SK-N-SH (cell line): Measurements from ENCODE around the gene IL12B. TPM values are rescaled to one million over a fixed set of nuclear protein-coding genes. Genes with fewer than 3 reads are reported as not detected.

Source experiments
- CTCF ChIA-PET: fragments of 300-600, 350-600 bp; formaldehyde crosslinking; extraction: SDS; loops from one replicate; lab custom pipeline; 2021; lab: Yijun Ruan, JAX
- POLR2A ChIA-PET: fragments of 350-600 bp; sonication (Branson Sonifier 250); formaldehyde crosslinking; extraction: SDS; loops from one replicate; lab custom pipeline; 2020; ENCODE audit warnings: antibody characterized with exemption, inconsistent platforms; lab: Yijun Ruan, JAX
- DNase-seq: peaks from one replicate; pipeline ENCODE4 v3.0.0; 2012
- H2AFZ ChIP-seq: fragments of 200-600 bp; sonication (generic); 2 replicates; pipeline ENCODE4 v1.8.1; 2016; ENCODE audit warnings: antibody characterized with exemption, mild to moderate bottlenecking, low read depth
- H3F3A ChIP-seq: fragments of 200-600 bp; sonication (generic); replicated peaks from 2 replicates; pipeline ENCODE3; 2016; ENCODE audit warnings: antibody characterized with exemption, mild to moderate bottlenecking; ENCODE audit not compliant: insufficient read depth
- H3K27ac ChIP-seq, 2 experiments: fragments of 200-500 bp in 1 of 2; fragments of 200-600 bp in 1 of 2; sonication (Bioruptor generic) in 1 of 2; sonication (generic), shearing (Covaris generic) in 1 of 2; 2 replicates each; pipeline versions ENCODE4 v1.5.1 to v1.6.1; 2014 to 2016; ENCODE audit warnings: low read depth in 2 of 2, inconsistent platforms in 1 of 2, low read length in 1 of 2, mild to moderate bottlenecking in 1 of 2, mixed read lengths in 1 of 2
- H3K27me3 ChIP-seq: fragments of 200-600 bp; sonication (generic), shearing (Covaris generic); 2 replicates; pipeline ENCODE4 v1.6.1; 2016; ENCODE audit warnings: mixed run types; ENCODE audit not compliant: insufficient read depth
- H3K36me3 ChIP-seq, 2 experiments: fragments of 200-500 bp in 1 of 2; fragments of 200-600 bp in 1 of 2; sonication (Bioruptor generic) in 1 of 2; sonication (generic) in 1 of 2; replicated peaks in 1 of 2; 2 replicates each; pipeline versions ENCODE3 to v1.5.1; 2014 to 2016; ENCODE audit warnings: low read length in 1 of 2, mild to moderate bottlenecking in 1 of 2; ENCODE audit not compliant: insufficient read depth in 2 of 2, control insufficient read depth in 1 of 2
- H3K4me1 ChIP-seq, 2 experiments: fragments of 200-500 bp in 1 of 2; fragments of 200-600 bp in 1 of 2; sonication (Bioruptor generic) in 1 of 2; sonication (generic), shearing (Covaris generic) in 1 of 2; 2 replicates each; pipeline versions ENCODE4 v1.5.1 to v1.6.1; 2014 to 2016; ENCODE audit warnings: low read depth in 1 of 2, low read length in 1 of 2, mixed run types in 1 of 2; ENCODE audit not compliant: insufficient read depth in 2 of 2, control insufficient read depth in 1 of 2
- H3K4me2 ChIP-seq: fragments of 200-600 bp; sonication (generic), shearing (Covaris generic); 2 replicates; pipeline ENCODE4 v1.6.1; 2017; ENCODE audit warnings: mixed run types
- H3K4me3 ChIP-seq, 2 experiments: fragments of 200-500 bp in 1 of 2; fragments of 200-600 bp in 1 of 2; sonication (Bioruptor generic) in 1 of 2; sonication (generic), shearing (Covaris generic) in 1 of 2; 2 replicates each; pipeline versions ENCODE4 v1.5.1 to v1.8.1; 2014 to 2016; ENCODE audit warnings: low read depth in 2 of 2, inconsistent platforms in 1 of 2, low read length in 1 of 2, mild to moderate bottlenecking in 1 of 2, mixed read lengths in 1 of 2, moderate library complexity in 1 of 2
- H3K79me2 ChIP-seq: fragments of 200-600 bp; sonication (generic); 2 replicates; pipeline ENCODE4 v1.8.1; 2017; ENCODE audit warnings: mild to moderate bottlenecking; ENCODE audit not compliant: insufficient read depth
- H3K9ac ChIP-seq: fragments of 200-600 bp; sonication (generic); 2 replicates; pipeline ENCODE4 v1.6.1; 2017; ENCODE audit warnings: mixed run types
- H3K9me2 ChIP-seq: fragments of 200-600 bp; sonication (generic); 2 replicates; pipeline ENCODE4 v1.6.1; 2017; ENCODE audit warnings: mixed run types
- H3K9me3 ChIP-seq: fragments of 200-600 bp; sonication (generic); 2 replicates; pipeline ENCODE4 v1.6.1; 2017; ENCODE audit warnings: mixed run types, mild to moderate bottlenecking, moderate library complexity
- H4K20me1 ChIP-seq: fragments of 200-600 bp; sonication (generic); 2 replicates; pipeline ENCODE4 v1.6.1; 2017; ENCODE audit warnings: mild to moderate bottlenecking, mixed run types; ENCODE audit not compliant: insufficient read depth
- CHD2 ChIP-seq: fragments of 150-350 bp; IDR thresholded peaks from 2 replicates; pipeline ENCODE4 v1.6.1; 2018; ENCODE audit warnings: low read length; ENCODE audit not compliant: partially characterized antibody
- ELF1 ChIP-seq: IDR thresholded peaks from 2 replicates; pipeline ENCODE4 v1.4.0; 2012
- EP300 ChIP-seq, 2 experiments: IDR thresholded peaks; 2 replicates each; pipeline versions ENCODE4 v1.4.0 to v1.6.1; 2012; ENCODE audit warnings: borderline replicate concordance in 1 of 2, low read depth in 1 of 2, low read length in 1 of 2
- EZH2phosphoT487 ChIP-seq: fragments of 200-600 bp; sonication (generic); IDR thresholded peaks from 2 replicates; pipeline ENCODE4 v1.6.1; 2017; ENCODE audit warnings: low read depth, mixed run types, mild to moderate bottlenecking, antibody characterized with exemption, moderate library complexity, borderline replicate concordance
- FOXJ3 ChIP-seq: sonication (generic); formaldehyde crosslinking; IDR thresholded peaks from 2 replicates; pipeline ENCODE4 v1.5.1; 2020; ENCODE audit warnings: mild to moderate bottlenecking, missing genetic modification reagents
- FOXM1 ChIP-seq: IDR thresholded peaks from 2 replicates; pipeline ENCODE4 v1.4.0; 2012; ENCODE audit warnings: low read depth, mild to moderate bottlenecking
- GABPA ChIP-seq: IDR thresholded peaks from 2 replicates; pipeline ENCODE4 v1.4.0; 2012; ENCODE audit warnings: low read depth, mild to moderate bottlenecking
- GATA2 ChIP-seq: sonication (generic); formaldehyde crosslinking; IDR thresholded peaks from 2 replicates; pipeline ENCODE4 v1.5.0; 2020; ENCODE audit warnings: mild to moderate bottlenecking, missing genetic modification reagents
- JUND ChIP-seq: IDR thresholded peaks from 2 replicates; pipeline ENCODE4 v1.4.0; 2012
- MEF2A ChIP-seq: IDR thresholded peaks from 2 replicates; pipeline ENCODE4 v1.4.0; 2012; ENCODE audit warnings: low read depth, borderline replicate concordance
- MXI1 ChIP-seq: IDR thresholded peaks from 2 replicates; pipeline ENCODE4 v1.6.1; 2012; ENCODE audit warnings: mild to moderate bottlenecking, low read depth, low read length, improper control_type of control experiment
- NFIC ChIP-seq: IDR thresholded peaks from 2 replicates; pipeline ENCODE4 v1.4.0; 2012; ENCODE audit warnings: borderline replicate concordance
- RAD21 ChIP-seq: IDR thresholded peaks from 2 replicates; pipeline ENCODE4 v1.6.1; 2012; ENCODE audit warnings: mild to moderate bottlenecking, low read length
- RCOR1 ChIP-seq: fragments of 150-350 bp; IDR thresholded peaks from 2 replicates; pipeline ENCODE4 v1.6.1; 2017; ENCODE audit warnings: antibody characterized with exemption, low read length
- SIN3A ChIP-seq: IDR thresholded peaks from 2 replicates; pipeline ENCODE4 v1.6.1; 2012; ENCODE audit warnings: low read depth, mild to moderate bottlenecking, low read length, moderate library complexity, borderline replicate concordance
- TAF1 ChIP-seq: IDR thresholded peaks from 2 replicates; pipeline ENCODE4 v1.6.1; 2012; ENCODE audit warnings: low read depth, mild to moderate bottlenecking, low read length, moderate library complexity, borderline replicate concordance
- WGBS: methylation state at CpG from one replicate; pipeline ENCODE4 v1.1.6; 2017; ENCODE audit warnings: low lambda C conversion rate; 5-methylcytosine and 5-hydroxymethylcytosine counted together
- polyA plus RNA-seq, 3 experiments: library from polyadenylated mRNA; depleted of rRNA; stranded (reverse); fragments of >200 nt; gene quantifications; 2 replicates each; pipeline ENCODE4 v1.2.3, GENCODE V29; 2012
- TF ChIP-seq, protein P1 (sequence below): IDR thresholded peaks from 2 replicates; pipeline ENCODE4 v1.4.0; 2012; ENCODE audit warnings: low read depth
- TF ChIP-seq, protein P2 (sequence below): fragments of 200-600 bp; sonication (generic); IDR thresholded peaks from 2 replicates; pipeline ENCODE4 v1.6.1; 2017; ENCODE audit warnings: antibody characterized with exemption, mild to moderate bottlenecking, moderate library complexity
- TF ChIP-seq, protein P3 (sequence below): fragments of 150-350 bp; IDR thresholded peaks from 2 replicates; pipeline ENCODE4 v1.6.1; 2016; ENCODE audit warnings: mild to moderate bottlenecking, low read depth, low read length
- TF ChIP-seq, protein P4 (sequence below): IDR thresholded peaks from 2 replicates; pipeline ENCODE4; 2012

The IL12B gene
- polyA plus RNA-seq, 1 of the 3 experiments (the other 2 are of a cell fraction): not detected

DNA sequence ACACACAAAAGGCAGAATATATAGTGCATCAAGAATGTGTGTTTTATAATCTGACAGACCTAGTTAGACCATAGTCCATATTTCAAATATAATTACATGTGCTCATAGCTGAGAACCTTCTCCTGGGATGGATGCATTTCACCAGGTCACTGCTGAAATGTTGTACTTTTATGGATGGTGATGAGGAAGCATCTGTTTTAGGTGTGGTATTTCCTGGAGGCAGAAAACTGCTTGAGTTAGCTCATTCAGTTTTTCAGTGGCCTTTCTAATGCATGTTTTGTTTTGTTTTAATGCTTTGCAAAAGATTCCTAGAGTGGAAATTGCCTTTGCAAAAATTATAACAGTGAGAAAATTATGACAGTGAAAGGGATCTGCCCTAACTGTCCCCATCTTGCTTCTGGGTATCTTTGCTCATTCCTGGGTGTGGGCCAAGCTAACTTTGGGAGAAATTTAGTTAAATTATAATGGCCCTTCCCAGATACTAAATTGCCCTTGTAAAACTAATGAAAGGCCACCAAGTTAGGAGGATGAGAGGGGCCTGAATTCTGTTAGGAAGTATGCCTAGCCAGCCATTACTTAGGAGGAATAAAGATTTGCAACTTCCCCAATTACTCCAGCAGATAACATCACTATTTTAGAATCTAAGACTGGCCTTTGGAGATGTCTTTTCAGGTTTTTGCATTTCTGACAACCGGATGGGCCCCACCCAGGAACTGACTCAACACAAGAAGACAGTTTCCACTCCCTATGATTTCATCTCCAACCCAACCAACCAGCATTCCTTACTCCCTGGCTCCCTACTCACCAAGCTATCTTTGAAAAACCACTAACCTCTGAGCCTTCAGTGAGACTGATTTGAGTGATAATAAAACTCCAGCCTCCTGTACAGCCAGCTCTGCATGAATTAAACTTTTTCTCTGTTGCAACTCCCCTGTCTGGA is 7.0 kb upstream of the IL12B start (continued):
- TF ChIP-seq MXI1 (no peak), FOXJ3 (no peak), SIN3A (no peak), GABPA (no peak), EP300 (IDR thresholded peaks at IDR 0.05; ENCODE audit: borderline replicate concordance in 1 of 2, low read depth in 1 of 2, low read length in 1 of 2) (peak in 1 of 2 experiments; percentile 60; a peak in 1 of 4 replicates), MEF2A (no peak), RCOR1 (no peak), CHD2 (no peak)
- TF ChIP-seq, protein P1, sequence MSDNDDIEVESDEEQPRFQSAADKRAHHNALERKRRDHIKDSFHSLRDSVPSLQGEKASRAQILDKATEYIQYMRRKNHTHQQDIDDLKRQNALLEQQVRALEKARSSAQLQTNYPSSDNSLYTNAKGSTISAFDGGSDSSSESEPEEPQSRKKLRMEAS: 0 out of 2 replicates have a peak, but pooled peaks have one; percentile 28
- TF ChIP-seq, protein P2, sequence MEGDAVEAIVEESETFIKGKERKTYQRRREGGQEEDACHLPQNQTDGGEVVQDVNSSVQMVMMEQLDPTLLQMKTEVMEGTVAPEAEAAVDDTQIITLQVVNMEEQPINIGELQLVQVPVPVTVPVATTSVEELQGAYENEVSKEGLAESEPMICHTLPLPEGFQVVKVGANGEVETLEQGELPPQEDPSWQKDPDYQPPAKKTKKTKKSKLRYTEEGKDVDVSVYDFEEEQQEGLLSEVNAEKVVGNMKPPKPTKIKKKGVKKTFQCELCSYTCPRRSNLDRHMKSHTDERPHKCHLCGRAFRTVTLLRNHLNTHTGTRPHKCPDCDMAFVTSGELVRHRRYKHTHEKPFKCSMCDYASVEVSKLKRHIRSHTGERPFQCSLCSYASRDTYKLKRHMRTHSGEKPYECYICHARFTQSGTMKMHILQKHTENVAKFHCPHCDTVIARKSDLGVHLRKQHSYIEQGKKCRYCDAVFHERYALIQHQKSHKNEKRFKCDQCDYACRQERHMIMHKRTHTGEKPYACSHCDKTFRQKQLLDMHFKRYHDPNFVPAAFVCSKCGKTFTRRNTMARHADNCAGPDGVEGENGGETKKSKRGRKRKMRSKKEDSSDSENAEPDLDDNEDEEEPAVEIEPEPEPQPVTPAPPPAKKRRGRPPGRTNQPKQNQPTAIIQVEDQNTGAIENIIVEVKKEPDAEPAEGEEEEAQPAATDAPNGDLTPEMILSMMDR: no peak

DNA sequence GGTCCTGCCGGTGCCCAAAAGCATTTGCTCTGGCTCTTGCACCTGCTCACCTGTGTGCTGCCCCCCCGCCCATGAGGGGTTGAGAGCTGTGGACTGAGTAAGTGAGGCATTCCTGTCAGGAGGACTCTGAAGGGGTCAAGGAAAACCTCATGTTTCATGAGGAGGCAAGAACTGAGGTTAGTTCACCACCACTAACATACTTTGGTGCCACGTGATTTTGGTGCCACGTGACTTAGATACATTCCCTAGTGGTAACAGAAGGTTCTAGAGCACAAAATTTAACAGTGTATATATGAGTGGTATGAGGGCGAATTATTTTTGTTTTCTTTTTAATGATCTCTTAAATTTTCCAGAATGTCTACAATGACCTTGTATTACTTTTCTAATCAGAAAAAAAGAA is 6.3 kb upstream of the IL12B start:
- Histone ChIP-seq H3K4me2 (no peak overlapping the region), H3K27me3 (no peaks in the 10 kb centered on the region), H4K20me1 (no peaks in the 10 kb centered on the region), H3K36me3 (no peaks in the 10 kb centered on the region), H3K9me2 (no peaks in the 10 kb centered on the region), H3K27ac (no peak overlapping the region), H3K9me3 (no peaks in the 10 kb centered on the region), H3K9ac (no peak overlapping the region), H2AFZ (no peak overlapping the region), H3K4me3 (no peak overlapping the region), H3K4me1 (peaks cover 2 to 3% of the 10 kb centered on the region in 2 experiments; a peak in 2 of 4 replicates), H3F3A (peaks cover 14% of the 10 kb centered on the region), H3K79me2 (no peaks in the 10 kb centered on the region)
- WGBS: 91% methylated on average over 5 of the region's 5 CpGs
- CTCF ChIA-PET: no interaction called here
- no peak for TF ChIP-seq SIN3A
- TF ChIP-seq, protein P3, sequence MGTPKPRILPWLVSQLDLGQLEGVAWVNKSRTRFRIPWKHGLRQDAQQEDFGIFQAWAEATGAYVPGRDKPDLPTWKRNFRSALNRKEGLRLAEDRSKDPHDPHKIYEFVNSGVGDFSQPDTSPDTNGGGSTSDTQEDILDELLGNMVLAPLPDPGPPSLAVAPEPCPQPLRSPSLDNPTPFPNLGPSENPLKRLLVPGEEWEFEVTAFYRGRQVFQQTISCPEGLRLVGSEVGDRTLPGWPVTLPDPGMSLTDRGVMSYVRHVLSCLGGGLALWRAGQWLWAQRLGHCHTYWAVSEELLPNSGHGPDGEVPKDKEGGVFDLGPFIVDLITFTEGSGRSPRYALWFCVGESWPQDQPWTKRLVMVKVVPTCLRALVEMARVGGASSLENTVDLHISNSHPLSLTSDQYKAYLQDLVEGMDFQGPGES: no peak
- TF ChIP-seq ELF1: no peak
- TF ChIP-seq JUND: no peak
- TF ChIP-seq, protein P2: no peak
- TF ChIP-seq, protein P4, sequence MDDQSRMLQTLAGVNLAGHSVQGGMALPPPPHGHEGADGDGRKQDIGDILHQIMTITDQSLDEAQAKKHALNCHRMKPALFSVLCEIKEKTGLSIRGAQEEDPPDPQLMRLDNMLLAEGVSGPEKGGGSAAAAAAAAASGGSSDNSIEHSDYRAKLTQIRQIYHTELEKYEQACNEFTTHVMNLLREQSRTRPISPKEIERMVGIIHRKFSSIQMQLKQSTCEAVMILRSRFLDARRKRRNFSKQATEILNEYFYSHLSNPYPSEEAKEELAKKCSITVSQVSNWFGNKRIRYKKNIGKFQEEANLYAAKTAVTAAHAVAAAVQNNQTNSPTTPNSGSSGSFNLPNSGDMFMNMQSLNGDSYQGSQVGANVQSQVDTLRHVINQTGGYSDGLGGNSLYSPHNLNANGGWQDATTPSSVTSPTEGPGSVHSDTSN: no peak
- no peak for TF ChIP-seq TAF1
- no peak for TF ChIP-seq RAD21
- TF ChIP-seq, protein P1: no peak
- TF ChIP-seq NFIC: no peak
- TF ChIP-seq CHD2: no peak
- no peak for TF ChIP-seq FOXM1
- no peak for TF ChIP-seq GATA2 (CRISPR knock-in tag)
- TF ChIP-seq EZH2phosphoT487: no peak
- POLR2A ChIA-PET: no interaction called here
- no peak for DNase-seq
